Neural progenitor cell (in vitro differentiated cells): Measurements from ENCODE around the gene GRIK3.

ENCODE experiments used
- CTCF ChIP-seq: fragments of 200-600 bp; sonication (generic); IDR thresholded peaks from 2 replicates; pipeline ENCODE4 v1.5.1; 2017; ENCODE audit warnings: antibody characterized with exemption, mild to moderate bottlenecking
- EZH2 ChIP-seq: fragments of 200-600 bp; sonication (generic); IDR thresholded peaks from 2 replicates; pipeline ENCODE4 v1.6.1; 2017; ENCODE audit warnings: antibody characterized with exemption, mild to moderate bottlenecking, moderate library complexity

GRCh38 chr1:36874271-36875060 lies 159.8 kb downstream of the GRIK3 start:
- no peak for TF ChIP-seq CTCF
- no peak for TF ChIP-seq EZH2
